IMR-90 (cell line): ENCODE results near the gene ZNF718.

Experiments
- BHLHE40 ChIP-seq: fragments of 150-350 bp; IDR thresholded peaks from 2 replicates; pipeline ENCODE4 v1.6.1; 2016; ENCODE audit warnings: mild to moderate bottlenecking, low read depth, low read length
- CHD1 ChIP-seq: IDR thresholded peaks from 2 replicates; pipeline ENCODE4 v1.6.1; 2012; ENCODE audit warnings: low read depth, low read length, improper control_type of control experiment
- CTCF ChIP-seq: conservative IDR thresholded peaks from 2 replicates; pipeline ENCODE4 v1.5.1; 2012; ENCODE audit warnings: mild to moderate bottlenecking, low read depth, low read length, improper control_type of control experiment
- MAFK ChIP-seq: IDR thresholded peaks from 2 replicates; pipeline ENCODE4 v1.6.1; 2012; ENCODE audit warnings: low read depth, low read length, improper control_type of control experiment
- MXI1 ChIP-seq: IDR thresholded peaks from 2 replicates; pipeline ENCODE4 v1.6.1; 2012; ENCODE audit warnings: low read depth, mild to moderate bottlenecking, low read length, moderate library complexity, borderline replicate concordance
- NFE2L2 ChIP-seq: fragments of 150-350 bp; IDR thresholded peaks from 2 replicates; pipeline ENCODE4 v1.6.1; 2016; ENCODE audit warnings: low read depth, mild to moderate bottlenecking, low read length
- POLR2A ChIP-seq: IDR thresholded peaks from 2 replicates; pipeline ENCODE4 v1.6.1; 2012; ENCODE audit warnings: mild to moderate bottlenecking, low read depth, low read length
- RCOR1 ChIP-seq: IDR thresholded peaks from 2 replicates; pipeline ENCODE4 v1.6.1; 2012; ENCODE audit warnings: mild to moderate bottlenecking, low read length, improper control_type of control experiment; ENCODE audit not compliant: insufficient replicate concordance
- SMC3 ChIP-seq: fragments of 150-350 bp; IDR thresholded peaks from 2 replicates; pipeline ENCODE4 v1.6.1; 2016; ENCODE audit warnings: low read depth, mild to moderate bottlenecking, antibody characterized with exemption, low read length, moderate library complexity
- USF2 ChIP-seq: fragments of 150-350 bp; IDR thresholded peaks from 2 replicates; pipeline ENCODE4 v1.6.1; 2017; ENCODE audit warnings: mild to moderate bottlenecking, antibody characterized with exemption, low read length, low read depth

GRCh38 chr4:125091-125771, 930 bp downstream of the ZNF718 start:
- no peak for TF ChIP-seq USF2
- no peak for TF ChIP-seq CTCF
- no peak for TF ChIP-seq POLR2A
- TF ChIP-seq MXI1, result no peak
- no peak for TF ChIP-seq CHD1
- TF ChIP-seq RCOR1, result no peak
- no peak for TF ChIP-seq NFE2L2
- no peak for TF ChIP-seq MAFK
- TF ChIP-seq BHLHE40, result no peak
- TF ChIP-seq SMC3, result no peak
